H1 (cell line): ENCODE measurements around the gene N4BP3. TPM values are rescaled to one million over a fixed set of nuclear protein-coding genes. Genes with fewer than 3 reads are reported as not detected.

Source experiments
- CTCF ChIA-PET: fragments of 300-600 bp; sonication (Branson Sonifier 250); formaldehyde crosslinking; loops from one replicate; lab custom pipeline; 2021; ENCODE audit not compliant: partially characterized antibody; lab: Charles Lee
- POLR2A ChIA-PET: fragments of 300-600 bp; sonication (Branson Sonifier 250); formaldehyde crosslinking; loops from one replicate; lab custom pipeline; 2021; ENCODE audit warnings: inconsistent platforms; ENCODE audit not compliant: partially characterized antibody; lab: Charles Lee
- DNase-seq, 2 experiments: peaks; one replicate each; pipeline versions ENCODE4 v3.0.0 to v3.0.0-alpha.2; 2010 to 2022; ENCODE audit warnings: low spot score in 2 of 2, low read depth in 1 of 2, mixed read lengths in 1 of 2
- FAIRE-seq: peaks from 2 replicates; lab custom pipeline; 2011; peaks lifted over from hg19 to GRCh38; lab: Jason Lieb, UNC
- H2AFZ ChIP-seq: 2 replicates; pipeline ENCODE4 v1.8.1; 2012; ENCODE audit warnings: low read length, inconsistent platforms
- H2AK5ac ChIP-seq: 2 replicates; pipeline ENCODE4 v1.6.1; 2013; ENCODE audit warnings: low read depth, low read length
- H2BK120ac ChIP-seq: replicated peaks from 2 replicates; pipeline ENCODE3; 2013; ENCODE audit warnings: low read depth, low read length, inconsistent platforms
- H2BK12ac ChIP-seq: 2 replicates; pipeline ENCODE4 v1.6.1; 2013; ENCODE audit warnings: low read depth, low read length
- H2BK15ac ChIP-seq: 2 replicates; pipeline ENCODE4 v1.6.1; 2013; ENCODE audit warnings: low read length
- H2BK20ac ChIP-seq: 2 replicates; pipeline ENCODE4 v1.6.1; 2013; ENCODE audit warnings: low read length
- H2BK5ac ChIP-seq: 2 replicates; pipeline ENCODE4 v1.6.1; 2013; ENCODE audit warnings: low read depth, low read length
- H3K14ac ChIP-seq: 2 replicates; pipeline ENCODE4 v1.6.1; 2013; ENCODE audit warnings: inconsistent platforms; ENCODE audit not compliant: insufficient read length
- H3K18ac ChIP-seq: 2 replicates; pipeline ENCODE4 v1.6.1; 2013; ENCODE audit warnings: low read length; ENCODE audit errors: extremely low read depth
- H3K23ac ChIP-seq: 2 replicates; pipeline ENCODE4 v1.6.1; 2013; ENCODE audit warnings: inconsistent platforms; ENCODE audit not compliant: insufficient read length
- H3K23me2 ChIP-seq: 2 replicates; pipeline ENCODE4 v1.6.1; 2013; ENCODE audit warnings: low read depth, low read length
- H3K27ac ChIP-seq: 2 replicates; pipeline ENCODE4 v1.6.1; 2011; ENCODE audit warnings: low read depth, low read length, inconsistent platforms
- H3K27me3 ChIP-seq, 4 experiments: replicated peaks in 1 of 4; 1 replicate in 1 of 4; 2 replicates in 3 of 4; pipeline versions ENCODE4 v1.6.1 to v1.8.1; 2011 to 2013; ENCODE audit warnings: low read length in 3 of 4, mild to moderate bottlenecking in 3 of 4, inconsistent platforms in 2 of 4, mixed read lengths in 2 of 4, moderate library complexity in 1 of 4; ENCODE audit not compliant: control insufficient read depth in 3 of 4, insufficient read depth in 3 of 4; ENCODE audit errors: extremely low read depth in 1 of 4
- H3K36me3 ChIP-seq, 4 experiments: 2 replicates each; pipeline versions ENCODE4 v1.6.1 to v1.8.1; 2011 to 2013; ENCODE audit warnings: mild to moderate bottlenecking in 4 of 4, low read length in 3 of 4, moderate library complexity in 2 of 4, control low read depth in 1 of 4, inconsistent platforms in 1 of 4; ENCODE audit not compliant: insufficient read depth in 4 of 4, control insufficient read depth in 2 of 4
- H3K4ac ChIP-seq: replicated peaks from 2 replicates; pipeline ENCODE3; 2013; ENCODE audit warnings: low read length, low read depth, mixed read lengths, inconsistent platforms; ENCODE audit not compliant: insufficient read length
- H3K4me1 ChIP-seq, 4 experiments: replicated peaks in 1 of 4; 1 replicate in 1 of 4; 2 replicates in 3 of 4; pipeline versions ENCODE4 v1.6.1 to v1.8.1; 2011 to 2013; ENCODE audit warnings: low read length in 3 of 4, inconsistent platforms in 2 of 4, mixed read lengths in 1 of 4; ENCODE audit not compliant: insufficient read depth in 4 of 4, control insufficient read depth in 3 of 4
- H3K4me2 ChIP-seq, 2 experiments: 2 replicates each; pipeline versions ENCODE4 v1.6.1 to v1.8.1; 2011 to 2013; ENCODE audit warnings: low read depth in 2 of 2, low read length in 2 of 2, control low read depth in 1 of 2, inconsistent platforms in 1 of 2, mild to moderate bottlenecking in 1 of 2; ENCODE audit not compliant: insufficient read depth in 1 of 2
- H3K4me3 ChIP-seq, 4 experiments: fragments of 200-600, 300-600 bp in 1 of 4; sonication (generic), shearing (Covaris generic), sonication (Bioruptor Twin) in 1 of 4; 2 replicates each; pipeline versions ENCODE4 v1.5.1 to v1.8.1; 2011 to 2016; ENCODE audit warnings: low read length in 4 of 4, low read depth in 3 of 4, control low read depth in 2 of 4, inconsistent platforms in 2 of 4, mild to moderate bottlenecking in 2 of 4, mixed read lengths in 1 of 4, moderate library complexity in 1 of 4; ENCODE audit not compliant: insufficient read depth in 2 of 4; ENCODE audit errors: extremely low read depth in 1 of 4
- H3K56ac ChIP-seq: replicated peaks from 2 replicates; pipeline ENCODE3; 2013; ENCODE audit warnings: low read depth, mild to moderate bottlenecking, mixed read lengths, low read length, inconsistent platforms; ENCODE audit not compliant: insufficient read length
- H3K79me1 ChIP-seq: 2 replicates; pipeline ENCODE4 v1.6.1; 2013; ENCODE audit warnings: low read depth, low read length, control low read depth
- H3K79me2 ChIP-seq, 2 experiments: 2 replicates each; pipeline versions ENCODE4 v1.6.1 to v1.8.1; 2012 to 2013; ENCODE audit warnings: low read length in 2 of 2, mild to moderate bottlenecking in 2 of 2, inconsistent platforms in 1 of 2; ENCODE audit not compliant: insufficient read depth in 2 of 2, control insufficient read depth in 1 of 2
- H3K9ac ChIP-seq, 4 experiments: replicated peaks in 1 of 4; 1 replicate in 1 of 4; 2 replicates in 3 of 4; pipeline versions ENCODE4 v1.6.1 to v1.8.1; 2011 to 2013; ENCODE audit warnings: low read depth in 3 of 4, low read length in 3 of 4, control low read depth in 2 of 4, mild to moderate bottlenecking in 2 of 4, moderate library complexity in 2 of 4, inconsistent platforms in 1 of 4; ENCODE audit errors: extremely low read depth in 1 of 4
- H3K9me3 ChIP-seq, 2 experiments: 2 replicates each; pipeline versions ENCODE4 v1.6.1 to v1.8.1; 2012 to 2013; ENCODE audit warnings: mild to moderate bottlenecking in 2 of 2, moderate library complexity in 2 of 2, control low read depth in 1 of 2, inconsistent platforms in 1 of 2, low read depth in 1 of 2, low read length in 1 of 2, mixed read lengths in 1 of 2; ENCODE audit not compliant: insufficient read depth in 2 of 2
- H4K20me1 ChIP-seq, 2 experiments: replicated peaks in 1 of 2; 2 replicates each; pipeline versions ENCODE3 to v1.8.1; 2011 to 2013; ENCODE audit warnings: inconsistent platforms in 2 of 2, low read length in 2 of 2, mild to moderate bottlenecking in 1 of 2; ENCODE audit not compliant: insufficient read depth in 2 of 2, control insufficient read depth in 1 of 2
- H4K5ac ChIP-seq: 2 replicates; pipeline ENCODE4 v1.6.1; 2013; ENCODE audit warnings: low read length, low read depth, mixed read lengths, inconsistent platforms; ENCODE audit not compliant: insufficient read length
- H4K8ac ChIP-seq: 2 replicates; pipeline ENCODE4 v1.8.0; 2013; ENCODE audit warnings: mild to moderate bottlenecking, moderate library complexity, low read length, inconsistent platforms; ENCODE audit not compliant: insufficient read depth; ENCODE audit errors: extremely low read depth
- H4K91ac ChIP-seq: replicated peaks from 2 replicates; pipeline ENCODE3; 2013; ENCODE audit warnings: low read length, mixed read lengths, inconsistent platforms; ENCODE audit not compliant: insufficient read length
- CBX5 ChIP-seq: fragments of 300-800, 300-1000 bp; sonication (generic); IDR thresholded peaks from 2 replicates; pipeline ENCODE4 v1.7.1; 2016; ENCODE audit warnings: antibody characterized with exemption, low read length, low read depth
- CBX8 ChIP-seq: fragments of 300-800, 300-1000 bp; sonication (generic); IDR thresholded peaks from 2 replicates; pipeline ENCODE4 v1.7.1; 2016; ENCODE audit warnings: low read depth, low read length, borderline replicate concordance
- CHD1 ChIP-seq: IDR thresholded peaks from 2 replicates; pipeline ENCODE4 v1.6.1; 2012; ENCODE audit warnings: low read depth, low read length, improper control_type of control experiment
- CTCF ChIP-seq, 3 experiments: IDR thresholded peaks; 1 replicate in 2 of 3; 2 replicates in 1 of 3; pipeline versions ENCODE4 v1.5.1 to v1.6.1; 2011; ENCODE audit warnings: low read length in 3 of 3, mild to moderate bottlenecking in 3 of 3, inconsistent platforms in 2 of 3, low read depth in 1 of 3, moderate library complexity in 1 of 3; ENCODE audit not compliant: insufficient read depth in 1 of 3; ENCODE audit errors: control extremely low read depth in 1 of 3
- HDAC6 ChIP-seq: IDR thresholded peaks from one replicate; pipeline ENCODE4 v1.7.1; 2012; ENCODE audit warnings: low read depth, mild to moderate bottlenecking, inconsistent platforms, low read length, moderate library complexity
- JUN ChIP-seq: IDR thresholded peaks from 2 replicates; pipeline ENCODE4 v1.6.1; 2011; ENCODE audit warnings: low read depth, mild to moderate bottlenecking, improper control_type of control experiment, low read length
- POLR2AphosphoS5 ChIP-seq: IDR thresholded peaks from 2 replicates; pipeline ENCODE4 v1.6.1; 2011; ENCODE audit warnings: low read depth, low read length
- RBBP5 ChIP-seq: IDR thresholded peaks from 2 replicates; pipeline ENCODE4 v1.7.1; 2012; ENCODE audit warnings: low read depth, mild to moderate bottlenecking, inconsistent platforms, low read length, moderate library complexity, borderline replicate concordance
- RFX5 ChIP-seq: IDR thresholded peaks from 2 replicates; pipeline ENCODE4 v1.6.1; 2011; ENCODE audit warnings: low read depth, low read length, improper control_type of control experiment, borderline replicate concordance
- SIN3A ChIP-seq, 2 experiments: IDR thresholded peaks in 1 of 2; conservative IDR thresholded peaks in 1 of 2; 2 replicates each; pipeline ENCODE4 v1.6.1; 2011 to 2012; ENCODE audit warnings: low read length in 2 of 2, improper control_type of control experiment in 1 of 2, low read depth in 1 of 2, mild to moderate bottlenecking in 1 of 2
- TEAD4 ChIP-seq: IDR thresholded peaks from 2 replicates; pipeline ENCODE4 v1.6.1; 2012; ENCODE audit warnings: low read depth, low read length, inconsistent platforms, mixed read lengths
- WGBS, 2 experiments: shearing (Covaris generic) in 1 of 2; methylation state at CpG; one replicate each; pipeline versions ENCODE4 v1.1.6 to v1.1.7; 2013 to 2015; ENCODE audit warnings: low lambda C conversion rate in 2 of 2, mixed read lengths in 2 of 2, inconsistent platforms in 1 of 2, low coverage in 1 of 2, missing lambda C conversion rate in 1 of 2; ENCODE audit not compliant: insufficient replicate concordance in 2 of 2, insufficient coverage in 1 of 2, insufficient read length in 1 of 2; ENCODE audit errors: extremely low coverage in 1 of 2, missing lambda C conversion rate in 1 of 2; 5-methylcytosine and 5-hydroxymethylcytosine counted together
- polyA plus RNA-seq, 7 experiments: library from polyadenylated mRNA; depleted of rRNA in 3 of 7; stranded (reverse) in 5 of 7; unstranded in 2 of 7; fragments of >200 nt in 5 of 7; fragments of 200-250 nt in 2 of 7; gene quantifications; 1 replicate in 5 of 7; 2 replicates in 1 of 7; 4 replicates in 1 of 7; pipeline versions ENCODE4 v1.2.1 to v1.2.3, GENCODE V29; 2011 to 2013; ENCODE audit warnings: missing spikeins in 2 of 7, mixed read lengths in 2 of 7
- total RNA-seq: library from RNA; stranded (reverse); fragmentation: NEBNext Ultra II Directional; extraction: Animal tissue kit (Norgen Biotek cat#: 25700); gene quantifications from 2 replicates; pipeline ENCODE4 v1.2.1, GENCODE V29; 2021

N4BP3 gene
- total and polyA plus RNA-seq, 2 of the 8 experiments (the other 6 are each of a cell fraction or from before 2014, with no cell fraction given): 13.1 to 39.2 TPM

DNA sequence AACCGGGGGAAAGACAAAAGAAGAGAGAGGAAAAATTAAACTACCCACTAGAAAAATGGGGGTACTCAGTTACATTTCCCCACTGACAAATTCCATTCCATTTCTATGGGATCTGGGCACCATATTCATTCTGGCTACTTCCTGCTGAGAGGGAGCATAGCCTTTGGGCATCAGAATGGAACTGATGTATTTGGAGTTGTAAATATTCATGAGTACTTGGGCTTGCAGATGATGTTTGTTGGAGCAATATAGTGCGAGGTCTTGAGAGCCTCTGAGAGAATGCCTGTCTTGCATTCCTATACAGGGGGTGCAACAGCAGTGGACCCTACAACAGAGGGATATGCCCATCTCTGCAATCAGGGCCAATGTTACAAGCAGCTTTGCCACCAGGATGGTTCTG, 57.1 kb downstream of the N4BP3 start:
- Histone ChIP-seq H4K8ac (no peak overlapping the region), H3K79me1 (no peaks in the 10 kb centered on the region), H3K36me3 (no peaks in the 10 kb centered on the region), H4K5ac (no peak overlapping the region), H3K9me3 (no peaks in the 10 kb centered on the region), H2AK5ac (no peak overlapping the region), H2BK120ac (no peak overlapping the region), H2AFZ (no peak overlapping the region), H3K9ac (no peak overlapping the region), H3K23me2 (no peaks in the 10 kb centered on the region), H3K4me2 (no peak overlapping the region), H2BK12ac (0 out of 2 replicates have a peak overlapping the region, but pooled peaks have one; percentile 39), H2BK5ac (0 out of 2 replicates have a peak overlapping the region, but pooled peaks have one; percentile 35), H4K20me1 (no peaks in the 10 kb centered on the region), H3K23ac (no peak overlapping the region), H3K4ac (no peak overlapping the region), H3K79me2 (no peaks in the 10 kb centered on the region), H3K27ac (no peak overlapping the region), H2BK20ac (no peak overlapping the region), H3K27me3 (no peaks in the 10 kb centered on the region), H4K91ac (no peak overlapping the region), H3K14ac (no peak overlapping the region), H2BK15ac (no peak overlapping the region), H3K4me1 (peaks cover 0 to 12% (median 1%) of the 10 kb centered on the region in 4 experiments; a peak in 1 of 7 replicates), H3K4me3 (no peak overlapping the region), H3K56ac (no peak overlapping the region), H3K18ac (no peak overlapping the region)
- ChIA-PET CTCF (interaction anchor here (1.6 to 1.7 kb wide), 2 partner anchors 86 to 95 kb away, joined by 3 to 8 read pairs; no protein-coding TSS in a partner anchor), POLR2A (interaction anchor here (1.3 to 38.5 kb wide), 4 partner anchors 10 to 60 kb away, joined by 4 to 985 read pairs (median 14); partner anchors contain the start of genes HNRNPAB and NHP2)
- no peak for FAIRE-seq
- WGBS, 2 experiments: 88% methylated on average over 2 of the region's 2 CpGs; no CpG with 5 or more reads in 1 of the 2 experiments
- DNase-seq: no peak
- TF ChIP-seq POLR2AphosphoS5: no peak
- no peak for TF ChIP-seq TEAD4
- TF ChIP-seq CBX8: no peak
- no peak for TF ChIP-seq RFX5
- no peak for TF ChIP-seq CBX5
- TF ChIP-seq HDAC6: no peak
- TF ChIP-seq SIN3A (conservative IDR thresholded peaks at IDR 0.05 in 1 of 2, IDR thresholded peaks at IDR 0.05 in 1 of 2; ENCODE audit: low read depth in 1 of 2, low read length in 2 of 2): no peak
- TF ChIP-seq CTCF (IDR thresholded peaks at IDR 0.05; ENCODE audit: control extremely low read depth in 1 of 3, insufficient read depth in 1 of 3, low read depth in 1 of 3, low read length in 3 of 3): no peak
- TF ChIP-seq JUN: no peak
- TF ChIP-seq CHD1: no peak
- TF ChIP-seq RBBP5: no peak
